ENCODE measurements around the gene MAP3K3.

DNA sequence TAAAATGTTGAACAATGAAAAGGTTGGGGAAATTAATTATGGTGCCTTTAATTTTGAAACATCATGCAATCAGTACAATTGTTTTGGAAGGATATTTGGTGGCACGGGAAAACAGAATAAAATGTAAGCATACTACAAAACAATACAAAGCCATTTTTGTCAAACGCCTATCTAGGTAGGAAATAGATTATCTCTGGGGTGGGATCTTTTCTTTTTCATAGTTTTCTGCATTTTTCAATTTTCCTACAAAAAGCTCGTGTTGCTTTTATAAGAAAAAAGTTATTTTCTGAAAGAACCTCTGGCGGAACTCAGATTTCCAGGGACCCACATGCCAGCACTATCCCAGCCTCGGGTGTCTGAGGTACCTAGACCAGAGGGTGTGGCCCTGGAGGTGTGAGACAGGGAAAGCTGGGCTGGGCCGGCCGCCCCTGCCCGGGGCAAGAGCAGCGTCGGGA is 961 bp upstream of the MAP3K3 start:
- TF ChIP-seq SREBF2 (IDR thresholded peaks at IDR 0.05; ENCODE audit: low read length) (no peak), POLR2A (IDR thresholded peaks at IDR 0.05; ENCODE audit: low read depth, low read length) (no peak), TAF1 (IDR thresholded peaks at IDR 0.05; ENCODE audit: borderline replicate concordance, low read depth, low read length) (no peak), MAX (IDR thresholded peaks at IDR 0.05; ENCODE audit: low read depth, low read length) (no peak), EZH2 (IDR thresholded peaks at IDR 0.05; ENCODE audit: borderline replicate concordance, control insufficient read depth, low read depth, low read length) (no peak), JUNB (IDR thresholded peaks at IDR 0.05) (no peak), USF2 (IDR thresholded peaks at IDR 0.05; ENCODE audit: borderline replicate concordance, low read depth, low read length) (no peak), NRF1 (conservative IDR thresholded peaks at IDR 0.05; ENCODE audit: low read depth, low read length) (no peak)
- TF ChIP-seq, protein P1, sequence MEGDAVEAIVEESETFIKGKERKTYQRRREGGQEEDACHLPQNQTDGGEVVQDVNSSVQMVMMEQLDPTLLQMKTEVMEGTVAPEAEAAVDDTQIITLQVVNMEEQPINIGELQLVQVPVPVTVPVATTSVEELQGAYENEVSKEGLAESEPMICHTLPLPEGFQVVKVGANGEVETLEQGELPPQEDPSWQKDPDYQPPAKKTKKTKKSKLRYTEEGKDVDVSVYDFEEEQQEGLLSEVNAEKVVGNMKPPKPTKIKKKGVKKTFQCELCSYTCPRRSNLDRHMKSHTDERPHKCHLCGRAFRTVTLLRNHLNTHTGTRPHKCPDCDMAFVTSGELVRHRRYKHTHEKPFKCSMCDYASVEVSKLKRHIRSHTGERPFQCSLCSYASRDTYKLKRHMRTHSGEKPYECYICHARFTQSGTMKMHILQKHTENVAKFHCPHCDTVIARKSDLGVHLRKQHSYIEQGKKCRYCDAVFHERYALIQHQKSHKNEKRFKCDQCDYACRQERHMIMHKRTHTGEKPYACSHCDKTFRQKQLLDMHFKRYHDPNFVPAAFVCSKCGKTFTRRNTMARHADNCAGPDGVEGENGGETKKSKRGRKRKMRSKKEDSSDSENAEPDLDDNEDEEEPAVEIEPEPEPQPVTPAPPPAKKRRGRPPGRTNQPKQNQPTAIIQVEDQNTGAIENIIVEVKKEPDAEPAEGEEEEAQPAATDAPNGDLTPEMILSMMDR (IDR thresholded peaks at IDR 0.05 in 2 of 3, conservative IDR thresholded peaks at IDR 0.05 in 1 of 3; ENCODE audit: control insufficient read depth in 2 of 3, extremely low read depth in 1 of 3, insufficient read depth in 1 of 3, low read depth in 3 of 3, low read length in 3 of 3): no peak

Measured in GM12878 (cell line).